ENCODE data around the gene NELL1. TPM values are rescaled to one million over a fixed set of nuclear protein-coding genes. Genes with fewer than 3 reads are reported as not detected.

Gene NELL1
- total RNA-seq, 4 donors from 2014 or later: 0.27 TPM; not detected in 3

DNA sequence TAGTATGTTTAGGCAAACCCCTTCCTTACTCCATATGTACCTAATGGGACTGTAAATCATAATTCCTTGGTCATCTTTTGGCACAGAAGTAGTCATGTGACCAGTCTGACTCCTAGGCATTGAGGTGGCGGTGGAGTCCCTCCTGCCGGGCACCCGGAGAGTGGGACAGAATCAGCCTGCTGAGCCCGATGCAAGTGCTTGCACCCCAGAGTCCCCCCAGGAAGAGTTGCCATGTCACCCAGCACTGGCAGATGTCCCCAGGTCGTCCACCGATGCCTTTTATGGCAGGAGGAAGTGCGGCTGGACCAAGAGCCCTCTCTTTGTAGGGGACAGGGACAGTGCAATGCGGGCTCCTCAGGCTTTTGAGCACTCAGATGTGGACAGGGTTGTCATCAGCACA, 500.3 kb downstream of the NELL1 start:
- Histone ChIP-seq H3K27me3 (no peaks in the 10 kb centered on the region), H3K27ac (no peak overlapping the region), H3K9me3 (no peaks in the 10 kb centered on the region), H3K4me3 (no peak overlapping the region), H3K4me1 (no peaks in the 10 kb centered on the region), H3K36me3 (no peaks in the 10 kb centered on the region)
- DNase-seq: no peak
- intact Hi-C loops (cut with DNase I; ENCODE audit: low total_unique reads): no loop called here
- TF ChIP-seq, protein P1, sequence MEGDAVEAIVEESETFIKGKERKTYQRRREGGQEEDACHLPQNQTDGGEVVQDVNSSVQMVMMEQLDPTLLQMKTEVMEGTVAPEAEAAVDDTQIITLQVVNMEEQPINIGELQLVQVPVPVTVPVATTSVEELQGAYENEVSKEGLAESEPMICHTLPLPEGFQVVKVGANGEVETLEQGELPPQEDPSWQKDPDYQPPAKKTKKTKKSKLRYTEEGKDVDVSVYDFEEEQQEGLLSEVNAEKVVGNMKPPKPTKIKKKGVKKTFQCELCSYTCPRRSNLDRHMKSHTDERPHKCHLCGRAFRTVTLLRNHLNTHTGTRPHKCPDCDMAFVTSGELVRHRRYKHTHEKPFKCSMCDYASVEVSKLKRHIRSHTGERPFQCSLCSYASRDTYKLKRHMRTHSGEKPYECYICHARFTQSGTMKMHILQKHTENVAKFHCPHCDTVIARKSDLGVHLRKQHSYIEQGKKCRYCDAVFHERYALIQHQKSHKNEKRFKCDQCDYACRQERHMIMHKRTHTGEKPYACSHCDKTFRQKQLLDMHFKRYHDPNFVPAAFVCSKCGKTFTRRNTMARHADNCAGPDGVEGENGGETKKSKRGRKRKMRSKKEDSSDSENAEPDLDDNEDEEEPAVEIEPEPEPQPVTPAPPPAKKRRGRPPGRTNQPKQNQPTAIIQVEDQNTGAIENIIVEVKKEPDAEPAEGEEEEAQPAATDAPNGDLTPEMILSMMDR (IDR thresholded peaks at IDR 0.05): no peak
- no peak for TF ChIP-seq POLR2AphosphoS5 (IDR thresholded peaks at IDR 0.05)
- TF ChIP-seq POLR2A (IDR thresholded peaks at IDR 0.05): no peak
- TF ChIP-seq EP300 (IDR thresholded peaks at IDR 0.05; ENCODE audit: low read depth): no peak
- in situ Hi-C loops (cut with MboI; ENCODE audit: low pct_ligation_motif_present in 1 of 4, low pct_unique_long_range_greater_than_20kb in 1 of 4, low sequenced_read_pairs in 3 of 4): no loop called here
- WGBS, 2 donors (ENCODE audit: low coverage in 1 of 2): 86% methylated on average over 8 of the region's 8 CpGs; no CpG with 5 or more reads in 1 of the 2 donors

DNA sequence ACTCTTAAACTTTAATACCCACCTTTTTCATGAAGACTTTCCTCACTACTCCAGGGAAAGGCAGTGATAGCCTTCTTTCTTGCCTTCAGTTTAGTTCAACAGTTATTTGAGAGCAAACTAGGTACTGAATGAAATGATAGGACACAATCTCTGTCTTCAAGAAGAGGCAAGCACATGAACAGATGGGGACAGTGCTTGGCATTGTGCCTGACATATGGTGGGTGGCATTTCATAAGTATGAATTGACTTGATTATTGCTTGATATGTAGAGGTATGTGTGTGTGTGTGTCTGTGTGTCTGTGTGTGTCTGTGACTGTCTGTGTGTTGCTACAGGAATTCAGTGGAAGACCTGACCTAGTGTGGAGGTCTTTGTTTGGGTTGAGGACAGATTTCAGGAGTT, 504.1 kb downstream of the NELL1 start:
- no peak for DNase-seq

DNA sequence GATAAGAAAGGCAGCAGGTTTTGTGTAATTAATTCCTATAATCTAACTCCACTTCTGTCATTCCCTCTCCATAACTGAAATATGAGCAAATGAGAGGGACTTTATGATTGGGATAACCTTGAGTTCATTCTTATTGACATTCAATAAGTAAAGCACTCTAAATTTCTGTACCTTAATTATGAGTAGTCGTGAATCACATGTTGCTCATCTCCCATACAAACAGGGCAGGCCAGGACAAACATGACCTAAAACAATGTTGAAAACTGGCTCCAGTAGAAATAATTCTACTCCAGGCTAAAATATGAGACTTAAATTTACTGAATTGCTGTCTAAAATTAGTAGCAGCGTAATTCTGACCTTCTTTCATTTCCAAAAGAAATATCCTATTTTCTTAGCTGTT, 505.4 kb downstream of the NELL1 start:
- Histone ChIP-seq H3K4me3 (no peak overlapping the region), H3K27me3 (no peaks in the 10 kb centered on the region), H3K36me3 (no peaks in the 10 kb centered on the region), H3K4me1 (no peaks in the 10 kb centered on the region), H3K9me3 (no peaks in the 10 kb centered on the region), H3K27ac (no peak overlapping the region)
- DNase-seq: no peak
- no peak for TF ChIP-seq POLR2AphosphoS5 (IDR thresholded peaks at IDR 0.05)
- TF ChIP-seq, protein P1 (IDR thresholded peaks at IDR 0.05): no peak
- no peak for TF ChIP-seq POLR2A (IDR thresholded peaks at IDR 0.05)
- no peak for TF ChIP-seq EP300 (IDR thresholded peaks at IDR 0.05; ENCODE audit: low read depth)
- WGBS, 2 donors (ENCODE audit: low coverage in 1 of 2): 71 to 88% methylated on average over 2 of the region's 2 CpGs
- intact Hi-C loops (cut with DNase I; ENCODE audit: low total_unique reads): no loop called here
- in situ Hi-C loops (cut with MboI; ENCODE audit: low pct_ligation_motif_present in 1 of 4, low pct_unique_long_range_greater_than_20kb in 1 of 4, low sequenced_read_pairs in 3 of 4): no loop called here

More for the DNA sequence above, 504.1 kb downstream of the NELL1 start:
- Histone ChIP-seq H3K4me1 (no peaks in the 10 kb centered on the region), H3K4me3 (no peak overlapping the region), H3K27me3 (no peaks in the 10 kb centered on the region), H3K27ac (no peak overlapping the region), H3K9me3 (no peaks in the 10 kb centered on the region), H3K36me3 (no peaks in the 10 kb centered on the region)
- in situ Hi-C loops (cut with MboI; ENCODE audit: low pct_ligation_motif_present in 1 of 4, low pct_unique_long_range_greater_than_20kb in 1 of 4, low sequenced_read_pairs in 3 of 4): no loop called here
- TF ChIP-seq POLR2A (IDR thresholded peaks at IDR 0.05): no peak
- TF ChIP-seq, protein P1 (IDR thresholded peaks at IDR 0.05): no peak
- no peak for TF ChIP-seq POLR2AphosphoS5 (IDR thresholded peaks at IDR 0.05)
- no peak for TF ChIP-seq EP300 (IDR thresholded peaks at IDR 0.05; ENCODE audit: low read depth)
- intact Hi-C loops (cut with DNase I; ENCODE audit: low total_unique reads): no loop called here

DNA sequence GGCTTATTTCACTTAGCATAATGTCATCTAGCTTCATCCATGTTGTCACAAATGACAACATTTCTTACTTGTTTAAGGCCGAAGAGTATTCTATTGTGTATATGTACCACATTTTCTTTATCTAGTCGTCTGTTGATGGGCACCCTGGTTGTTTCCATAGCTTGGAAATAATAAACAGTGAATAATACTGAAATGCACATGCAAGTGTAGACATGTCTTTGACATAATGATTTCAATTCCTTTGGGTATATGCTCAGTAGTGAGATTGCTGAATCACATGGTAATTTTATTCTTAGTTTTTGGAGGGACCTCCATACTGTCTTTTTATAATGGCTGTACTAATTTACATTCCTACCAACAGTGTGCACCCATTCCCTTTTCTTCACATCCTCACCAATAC, 508.0 kb downstream of the NELL1 start:
- WGBS, 2 donors (ENCODE audit: low coverage in 1 of 2): 88 to 94% methylated on average over 2 of the region's 2 CpGs
- Histone ChIP-seq H3K4me1 (no peaks in the 10 kb centered on the region), H3K27me3 (no peaks in the 10 kb centered on the region), H3K9me3 (no peaks in the 10 kb centered on the region), H3K4me3 (no peak overlapping the region), H3K27ac (no peak overlapping the region), H3K36me3 (no peaks in the 10 kb centered on the region)
- intact Hi-C loops (cut with DNase I; ENCODE audit: low total_unique reads) (no loop called here), in situ Hi-C loops (cut with MboI; ENCODE audit: low pct_ligation_motif_present in 1 of 4, low pct_unique_long_range_greater_than_20kb in 1 of 4, low sequenced_read_pairs in 3 of 4) (no loop called here)
- TF ChIP-seq POLR2A (IDR thresholded peaks at IDR 0.05): no peak
- TF ChIP-seq, protein P1 (IDR thresholded peaks at IDR 0.05): no peak
- TF ChIP-seq EP300 (IDR thresholded peaks at IDR 0.05; ENCODE audit: low read depth): no peak
- no peak for TF ChIP-seq POLR2AphosphoS5 (IDR thresholded peaks at IDR 0.05)
- DNase-seq: no peak

All from transverse colon (tissue), 4 donors.